Right lobe of liver (tissue), 6 donors: Measurements from ENCODE around the gene KCNIP3. TPM values are rescaled to one million over a fixed set of nuclear protein-coding genes. Genes with fewer than 3 reads are reported as not detected.
A peak's percentile ranks its signal among the peaks of the same experiment; 100 is the strongest.

Source experiments
- ATAC-seq, 4 donors: fragments of 200-7000 bp; cut with Tn5 transposase; one replicate each; pipeline ENCODE4 v1.9.1; 2020; ENCODE audit warnings: mild to moderate bottlenecking in 4 of 4, moderate library complexity in 4 of 4
- DNase-seq, 3 donors: peaks; one replicate each; pipeline ENCODE4 v3.0.0-alpha.2; 2020
- H3K27ac ChIP-seq, 3 donors: fragments of 200-600 bp; one replicate each; pipeline ENCODE4 v1.8.0; 2022
- H3K27me3 ChIP-seq, 2 donors: fragments of 200-600 bp; one replicate each; pipeline ENCODE4 v1.8.0; 2022
- H3K36me3 ChIP-seq, 4 donors: fragments of 200-600 bp; sonication (generic) in 1 of 4; one replicate each; pipeline versions ENCODE4 v1.5.1 to v1.8.0; 2017 to 2022; ENCODE audit warnings: control low read depth in 1 of 4
- H3K4me1 ChIP-seq, 4 donors: fragments of 200-600 bp; sonication (generic) in 1 of 4; one replicate each; pipeline versions ENCODE4 v1.5.1 to v1.8.0; 2017 to 2022; ENCODE audit warnings: control low read depth in 1 of 4
- H3K4me3 ChIP-seq, 3 donors: fragments of 200-600 bp; one replicate each; pipeline ENCODE4 v1.8.0; 2022
- H3K9me3 ChIP-seq, 4 donors: fragments of 200-600 bp; sonication (generic) in 1 of 4; one replicate each; pipeline versions ENCODE4 v1.5.1 to v1.8.0; 2017 to 2022; ENCODE audit warnings: control low read depth in 1 of 4
- CTCF ChIP-seq, 4 donors: fragments of 200-600 bp in 3 of 4; fragments of 450-650 bp in 1 of 4; IDR thresholded peaks; one replicate each; pipeline versions ENCODE4 v1.5.1 to v1.8.0; 2016 to 2022; ENCODE audit warnings: antibody characterized with exemption in 4 of 4, mild to moderate bottlenecking in 2 of 4
- POLR2A ChIP-seq: fragments of 450-650 bp; IDR thresholded peaks from one replicate; pipeline ENCODE4 v1.6.1; 2017; ENCODE audit warnings: antibody characterized with exemption, mild to moderate bottlenecking
- WGBS: methylation state at CpG from one replicate; pipeline ENCODE4 v1.1.6; 2018; ENCODE audit warnings: low coverage, low lambda C conversion rate; ENCODE audit not compliant: insufficient coverage; ENCODE audit errors: missing lambda C conversion rate; 5-methylcytosine and 5-hydroxymethylcytosine counted together
- intact Hi-C, 2 donors: fragments of 100-400 bp; cut with DNase I; formaldehyde crosslinking; loops; one replicate each; pipeline versions ENCODE4 v1.11.2 to v1.14.1; 2022
- long read RNA-seq: library from polyadenylated mRNA; unstranded; transcript quantifications from one replicate; pipeline ENCODE4 v2.0.0, GENCODE V29; 2019
- total RNA-seq, 6 experiments: library from RNA; depleted of rRNA in 2 of 6; stranded (reverse); fragments of >200 nt in 2 of 6; fragmentation: NEBNext Ultra II Directional in 3 of 6; extraction: Animal tissue kit (Norgen Biotek cat#: 25700) in 3 of 6; gene quantifications; one replicate each; pipeline versions ENCODE4 v1.1.0 to v1.2.4, GENCODE V29; 2016 to 2023
- donor health status: DM: no; HTN: yes; CAD: no.
- donor health status: DM: no; HTN: no; CAD: no.
- donor health status: DM: no; HTN: no; CAD: no.
- donor health status: DM: no; HTN: yes; CAD: no.
- donor health status: DM: no; HTN: yes; CAD: no.

Gene KCNIP3
- total RNA-seq = 1 to 10 TPM in 4 of 6 experiments, under 1 TPM in 2; 0.46 to 3.3 (median 1.2) TPM
- long read RNA-seq = 0 reads

- TF ChIP-seq CTCF (IDR thresholded peaks at IDR 0.05) (no peak), POLR2A (no peak)
- no peak within 1 kb of the TSS for H3K27ac ChIP-seq
- no peak within 1 kb of the TSS for H3K4me3 ChIP-seq
- no peaks in the 10 kb centered on the region for H3K4me1 ChIP-seq
- no peaks in the 10 kb centered on the region for H3K36me3 ChIP-seq
- WGBS = 8% methylated on average over 6 of the region's 13 CpGs
- DNase-seq (no peak), ATAC-seq (peak in 3 of 4 donors; percentile 27 to 70 (median 42))
- intact Hi-C loops = no loop called here
- no peaks in the 10 kb centered on the region for H3K27me3 ChIP-seq
- no peaks in the 10 kb centered on the region for H3K9me3 ChIP-seq
Measured at GRCh38 chr2:95296880-95297487, at the start of gene KCNIP3. Gene KCNIP3 (plus strand): TSS chr2:95297347. CDS start chr2:95297439, 92 bp downstream.

GRCh38 chr2:95258271-95258670, 38.9 kb upstream of the KCNIP3 start:
- Histone ChIP-seq H3K27ac (no peak overlapping the region), H3K9me3 (no peaks in the 10 kb centered on the region), H3K36me3 (no peaks in the 10 kb centered on the region), H3K4me1 (no peaks in the 10 kb centered on the region), H3K4me3 (no peak overlapping the region), H3K27me3 (no peaks in the 10 kb centered on the region)
- intact Hi-C loops = no loop called here
- no peak for ATAC-seq
- 63% methylated on average over 2 of the region's 2 CpGs for WGBS
- no peak for DNase-seq
- no peak for TF ChIP-seq CTCF (IDR thresholded peaks at IDR 0.05)

- no peaks in the 10 kb centered on the region for H3K9me3 ChIP-seq
- TF ChIP-seq CTCF (IDR thresholded peaks at IDR 0.05) (no peak), POLR2A (no peak)
- no peak for DNase-seq
- no peaks in the 10 kb centered on the region for H3K4me1 ChIP-seq
- H3K27ac ChIP-seq = no peak overlapping the region
- ATAC-seq = peak; percentile 54 to 68 (median 64)
- no peak overlapping the region for H3K4me3 ChIP-seq
- WGBS = 68% methylated on average over 4 of the region's 8 CpGs
- no peaks in the 10 kb centered on the region for H3K36me3 ChIP-seq
- H3K27me3 ChIP-seq = no peaks in the 10 kb centered on the region
- intact Hi-C loops = no loop called here
Measured at GRCh38 chr2:95260028-95261023, 36.8 kb upstream of the KCNIP3 start.

- Histone ChIP-seq H3K4me1 (no peaks in the 10 kb centered on the region), H3K27ac (no peak overlapping the region), H3K27me3 (no peaks in the 10 kb centered on the region), H3K4me3 (no peak overlapping the region), H3K36me3 (no peaks in the 10 kb centered on the region), H3K9me3 (no peaks in the 10 kb centered on the region)
- ATAC-seq = peak in 1 of 4 donors; percentile 19
- no peak for DNase-seq
- TF ChIP-seq CTCF (IDR thresholded peaks at IDR 0.05) (no peak), POLR2A (no peak)
- intact Hi-C loops = no loop called here
- 59% methylated on average over 6 of the region's 6 CpGs for WGBS
Measured at GRCh38 chr2:95261602-95262001, 35.5 kb upstream of the KCNIP3 start.
